Tibial nerve (tissue), 4 donors: ENCODE data around the gene CACNA1G. TPM values are rescaled to one million over a fixed set of nuclear protein-coding genes. Genes with fewer than 3 reads are reported as not detected.

Experiments used
- DNase-seq, 2 donors: peaks; one replicate each; pipeline ENCODE4 v3.0.0-alpha.2; 2019; ENCODE audit warnings: low spot score in 2 of 2
- H3K27ac ChIP-seq, 4 donors: fragments of 200-600 bp; sonication (generic) in 3 of 4; one replicate each; pipeline ENCODE4 v1.5.1; 2017 to 2019; ENCODE audit warnings: mild to moderate bottlenecking in 1 of 4
- H3K27me3 ChIP-seq, 2 donors: fragments of 200-600 bp; sonication (generic) in 1 of 2; one replicate each; pipeline versions ENCODE4 v1.5.1 to v1.6.0; 2017 to 2019
- H3K36me3 ChIP-seq, 3 donors: fragments of 200-600 bp; sonication (generic); one replicate each; pipeline ENCODE4 v1.5.1; 2018 to 2019
- H3K4me1 ChIP-seq, 4 donors: fragments of 200-600 bp; sonication (generic) in 3 of 4; one replicate each; pipeline ENCODE4 v1.5.1; 2017 to 2019
- H3K4me3 ChIP-seq, 4 donors: fragments of 200-600 bp; sonication (generic) in 3 of 4; one replicate each; pipeline ENCODE4 v1.5.1; 2017 to 2019; ENCODE audit warnings: mild to moderate bottlenecking in 1 of 4, moderate library complexity in 1 of 4
- H3K9me3 ChIP-seq, 4 donors: fragments of 200-600 bp; sonication (generic) in 3 of 4; one replicate each; pipeline ENCODE4 v1.5.1; 2017 to 2019
- EP300 ChIP-seq, 2 donors: sonication (generic); formaldehyde crosslinking; IDR thresholded peaks; one replicate each; pipeline ENCODE4 v1.6.1; 2017; ENCODE audit warnings: antibody characterized with exemption in 2 of 2, mild to moderate bottlenecking in 1 of 2
- POLR2A ChIP-seq, 2 donors: fragments of 450-650 bp; IDR thresholded peaks; one replicate each; pipeline ENCODE4 v1.6.1; 2017; ENCODE audit warnings: antibody characterized with exemption in 2 of 2, mild to moderate bottlenecking in 2 of 2, moderate library complexity in 2 of 2
- WGBS, 2 donors: methylation state at CpG; one replicate each; pipeline ENCODE4 v1.1.5; 2018; 5-methylcytosine and 5-hydroxymethylcytosine counted together
- total RNA-seq, 4 donors: library from RNA; depleted of rRNA; stranded (reverse); fragments of >200 nt; gene quantifications; one replicate each; pipeline ENCODE4 v1.1.0, GENCODE V29; 2016
- TF ChIP-seq, protein P1 (sequence below), 5 experiments: fragments of 200-600 bp in 3 of 5; fragments of 450-650 bp in 2 of 5; sonication (generic) in 3 of 5; IDR thresholded peaks; one replicate each; pipeline ENCODE4 v1.5.1; 2016 to 2019; ENCODE audit warnings: antibody characterized with exemption in 5 of 5, mild to moderate bottlenecking in 3 of 5, moderate library complexity in 2 of 5

CACNA1G gene
- total RNA-seq, 4 donors from 2014 or later, result 0.21 to 2.2 TPM; not detected in 2

DNA sequence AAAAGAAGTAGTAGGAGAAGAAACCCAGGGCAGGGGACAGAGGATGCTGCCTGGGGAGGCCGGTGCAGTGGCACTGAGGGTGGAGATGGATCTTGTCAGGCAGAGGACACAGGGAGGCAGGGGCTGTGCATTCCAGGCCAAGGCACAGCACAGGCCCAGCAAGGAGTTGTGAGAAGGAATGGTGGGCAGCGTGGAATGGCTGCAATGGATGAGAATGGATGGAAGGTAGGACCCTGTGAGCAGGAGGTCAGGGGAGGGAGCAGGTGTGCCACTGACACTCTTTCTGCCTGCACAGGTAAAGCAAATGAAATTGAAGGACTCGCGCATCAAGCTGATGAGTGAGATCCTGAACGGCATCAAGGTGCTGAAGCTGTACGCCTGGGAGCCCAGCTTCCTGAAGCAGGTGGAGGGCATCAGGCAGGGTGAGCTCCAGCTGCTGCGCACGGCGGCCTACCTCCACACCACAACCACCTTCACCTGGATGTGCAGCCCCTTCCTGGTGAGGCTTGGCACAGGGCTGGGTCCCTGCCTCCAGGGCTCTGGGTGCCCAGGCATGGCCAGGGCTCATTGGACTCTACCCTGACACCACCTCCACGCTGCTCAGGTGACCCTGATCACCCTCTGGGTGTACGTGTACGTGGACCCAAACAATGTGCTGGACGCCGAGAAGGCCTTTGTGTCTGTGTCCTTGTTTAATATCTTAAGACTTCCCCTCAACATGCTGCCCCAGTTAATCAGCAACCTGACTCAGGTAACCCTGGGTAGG is 106.9 kb downstream of the CACNA1G start:
- TF ChIP-seq EP300 (IDR thresholded peaks at IDR 0.05) (no peak), POLR2A (IDR thresholded peaks at IDR 0.05) (no peak)
- TF ChIP-seq, protein P1, sequence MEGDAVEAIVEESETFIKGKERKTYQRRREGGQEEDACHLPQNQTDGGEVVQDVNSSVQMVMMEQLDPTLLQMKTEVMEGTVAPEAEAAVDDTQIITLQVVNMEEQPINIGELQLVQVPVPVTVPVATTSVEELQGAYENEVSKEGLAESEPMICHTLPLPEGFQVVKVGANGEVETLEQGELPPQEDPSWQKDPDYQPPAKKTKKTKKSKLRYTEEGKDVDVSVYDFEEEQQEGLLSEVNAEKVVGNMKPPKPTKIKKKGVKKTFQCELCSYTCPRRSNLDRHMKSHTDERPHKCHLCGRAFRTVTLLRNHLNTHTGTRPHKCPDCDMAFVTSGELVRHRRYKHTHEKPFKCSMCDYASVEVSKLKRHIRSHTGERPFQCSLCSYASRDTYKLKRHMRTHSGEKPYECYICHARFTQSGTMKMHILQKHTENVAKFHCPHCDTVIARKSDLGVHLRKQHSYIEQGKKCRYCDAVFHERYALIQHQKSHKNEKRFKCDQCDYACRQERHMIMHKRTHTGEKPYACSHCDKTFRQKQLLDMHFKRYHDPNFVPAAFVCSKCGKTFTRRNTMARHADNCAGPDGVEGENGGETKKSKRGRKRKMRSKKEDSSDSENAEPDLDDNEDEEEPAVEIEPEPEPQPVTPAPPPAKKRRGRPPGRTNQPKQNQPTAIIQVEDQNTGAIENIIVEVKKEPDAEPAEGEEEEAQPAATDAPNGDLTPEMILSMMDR (IDR thresholded peaks at IDR 0.05), result no peak
- no peaks in the 10 kb centered on the region for H3K9me3 ChIP-seq
- no peaks in the 10 kb centered on the region for H3K27me3 ChIP-seq
- H3K4me1 ChIP-seq, result peaks cover 0 to 3% (median 0%) of the 10 kb centered on the region in 4 donors
- no peak overlapping the region for H3K4me3 ChIP-seq
- H3K36me3 ChIP-seq, result no peaks in the 10 kb centered on the region
- 95 to 96% methylated on average over 13 to 14 of the region's 14 CpGs for WGBS, 2 donors
- no peak overlapping the region for H3K27ac ChIP-seq
- DNase-seq, result no peak

- no peaks in the 10 kb centered on the region for H3K36me3 ChIP-seq
- no peaks in the 10 kb centered on the region for H3K27me3 ChIP-seq
- 50 to 51% methylated on average over 7 to 8 of the region's 8 CpGs for WGBS, 2 donors
- TF ChIP-seq POLR2A (IDR thresholded peaks at IDR 0.05) (no peak), EP300 (IDR thresholded peaks at IDR 0.05) (no peak)
- TF ChIP-seq, protein P1 (IDR thresholded peaks at IDR 0.05), result no peak
- H3K4me3 ChIP-seq, result no peak overlapping the region
- DNase-seq, result no peak
- H3K4me1 ChIP-seq, result peaks cover 0 to 3% (median 0%) of the 10 kb centered on the region in 4 donors
- H3K9me3 ChIP-seq, result no peaks in the 10 kb centered on the region
- H3K27ac ChIP-seq, result no peak overlapping the region
These were observed 107.7 kb downstream of the CACNA1G start for GRCh38 chr17:50668025-50668837.

DNA sequence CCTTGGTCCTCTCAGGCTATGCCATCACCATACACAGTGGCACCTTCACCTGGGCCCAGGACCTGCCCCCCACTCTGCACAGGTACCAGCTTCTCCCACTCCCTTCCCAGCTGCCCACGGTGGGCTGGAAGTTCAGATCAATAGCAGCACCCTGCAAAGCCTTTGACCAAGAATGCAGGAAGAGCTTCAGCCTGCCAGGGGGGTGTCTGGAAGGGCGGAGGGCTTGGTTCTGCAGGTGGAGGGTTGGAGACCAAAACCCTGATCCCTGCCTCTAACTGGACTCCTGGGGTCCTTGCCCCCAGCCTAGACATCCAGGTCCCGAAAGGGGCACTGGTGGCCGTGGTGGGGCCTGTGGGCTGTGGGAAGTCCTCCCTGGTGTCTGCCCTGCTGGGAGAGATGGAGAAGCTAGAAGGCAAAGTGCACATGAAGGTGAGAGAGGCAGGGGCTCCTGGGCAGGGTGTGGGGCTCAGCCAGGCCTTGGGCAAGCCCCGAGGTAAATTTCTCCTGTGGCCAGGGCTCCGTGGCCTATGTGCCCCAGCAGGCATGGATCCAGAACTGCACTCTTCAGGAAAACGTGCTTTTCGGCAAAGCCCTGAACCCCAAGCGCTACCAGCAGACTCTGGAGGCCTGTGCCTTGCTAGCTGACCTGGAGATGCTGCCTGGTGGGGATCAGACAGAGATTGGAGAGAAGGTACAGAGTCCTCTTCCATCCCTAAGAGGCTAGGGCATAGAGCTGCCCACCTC is 108.5 kb downstream of the CACNA1G start:
- peaks cover 0 to 3% (median 0%) of the 10 kb centered on the region in 4 donors for H3K4me1 ChIP-seq
- H3K36me3 ChIP-seq, result no peaks in the 10 kb centered on the region
- 76 to 77% methylated on average over 6 to 9 of the region's 9 CpGs for WGBS, 2 donors
- H3K4me3 ChIP-seq, result no peak overlapping the region
- no peak overlapping the region for H3K27ac ChIP-seq
- DNase-seq, result no peak
- H3K9me3 ChIP-seq, result no peaks in the 10 kb centered on the region
- no peaks in the 10 kb centered on the region for H3K27me3 ChIP-seq
- TF ChIP-seq POLR2A (IDR thresholded peaks at IDR 0.05) (no peak), EP300 (IDR thresholded peaks at IDR 0.05) (no peak)

GRCh38 chr17:50672071-50672470 is 111.6 kb downstream of the CACNA1G start:
- Histone ChIP-seq H3K9me3 (no peaks in the 10 kb centered on the region), H3K36me3 (no peaks in the 10 kb centered on the region), H3K27ac (no peak overlapping the region), H3K27me3 (no peaks in the 10 kb centered on the region), H3K4me3 (no peak overlapping the region), H3K4me1 (peaks cover 0 to 3% (median 0%) of the 10 kb centered on the region in 4 donors)
- 93 to 95% methylated on average over 5 of the region's 5 CpGs for WGBS, 2 donors
- no peak for DNase-seq
- TF ChIP-seq POLR2A (IDR thresholded peaks at IDR 0.05), result no peak
- TF ChIP-seq EP300 (IDR thresholded peaks at IDR 0.05), result no peak
- TF ChIP-seq, protein P1 (IDR thresholded peaks at IDR 0.05), result no peak

- no peak overlapping the region for H3K4me3 ChIP-seq
- no peaks in the 10 kb centered on the region for H3K36me3 ChIP-seq
- TF ChIP-seq POLR2A (IDR thresholded peaks at IDR 0.05), result no peak
- no peak for TF ChIP-seq EP300 (IDR thresholded peaks at IDR 0.05)
- TF ChIP-seq, protein P1 (IDR thresholded peaks at IDR 0.05), result no peak
- H3K9me3 ChIP-seq, result no peaks in the 10 kb centered on the region
- H3K27ac ChIP-seq, result no peak overlapping the region
- H3K4me1 ChIP-seq, result peaks cover 0 to 3% (median 0%) of the 10 kb centered on the region in 4 donors
- WGBS, 2 donors, result 87 to 88% methylated on average over 16 to 19 of the region's 20 CpGs
- DNase-seq, result no peak
- no peaks in the 10 kb centered on the region for H3K27me3 ChIP-seq
These were observed 112.5 kb downstream of the CACNA1G start for GRCh38 chr17:50672831-50673551.
